SIG-M5 treated with dmso at 0.1 percent for 504 hours (cell line): ENCODE measurements around the gene FHAD1.
"Not testable (repeated sequence)": the region's sequence is repeated elsewhere in the genome, so short reads cannot be mapped to it uniquely, and the experiment has no call there.

Experiments
- DNase-seq: peaks from one replicate; lab custom pipeline; 2025; ENCODE audit not compliant: unreplicated experiment; lab: John Stamatoyannopoulos, UW

The FHAD1 gene

GRCh38 chr1:15362096-15362736 is 115.2 kb downstream of the FHAD1 start:
- no peak for DNase-seq

GRCh38 chr1:15362737-15363128 is 115.7 kb downstream of the FHAD1 start:
- DNase-seq, result peak; percentile 17

- DNase-seq, result no peak
Observed at GRCh38 chr1:15364740-15365139, 117.7 kb downstream of the FHAD1 start.

GRCh38 chr1:15368888-15369287 is 121.9 kb downstream of the FHAD1 start:
- DNase-seq, result no peak

- DNase-seq, result no peak
Observed at GRCh38 chr1:15370268-15370667, 123.2 kb downstream of the FHAD1 start.

- DNase-seq, result no peak
Observed at GRCh38 chr1:15370781-15371520, 123.9 kb downstream of the FHAD1 start.

- DNase-seq, result no peak
Observed at GRCh38 chr1:15371610-15372545, 124.9 kb downstream of the FHAD1 start.

GRCh38 chr1:15378729-15379128 is 131.7 kb downstream of the FHAD1 start:
- DNase-seq, result no peak

- not testable (repeated sequence) for DNase-seq
Observed at GRCh38 chr1:15379151-15379550, 132.1 kb downstream of the FHAD1 start.

GRCh38 chr1:15380601-15381508 is 133.8 kb downstream of the FHAD1 start:
- DNase-seq, result no peak

GRCh38 chr1:15381805-15382204 is 134.8 kb downstream of the FHAD1 start:
- no peak for DNase-seq

GRCh38 chr1:15382601-15383518 is 135.8 kb downstream of the FHAD1 start:
- no peak for DNase-seq

- DNase-seq, result no peak
Observed at GRCh38 chr1:15383810-15384209, 136.8 kb downstream of the FHAD1 start.

- no peak for DNase-seq
Observed at GRCh38 chr1:15384301-15384901, 137.4 kb downstream of the FHAD1 start.

- DNase-seq, result no peak
Observed at GRCh38 chr1:15385420-15385819, 138.4 kb downstream of the FHAD1 start.

- DNase-seq, result no peak
Observed at GRCh38 chr1:15386164-15386749, 139.2 kb downstream of the FHAD1 start.

GRCh38 chr1:15388201-15388880 is 141.3 kb downstream of the FHAD1 start:
- DNase-seq, result no peak

GRCh38 chr1:15389828-15390227 is 142.8 kb downstream of the FHAD1 start:
- DNase-seq, result not testable (repeated sequence)
